Hematopoietic multipotent progenitor cell (in vitro differentiated cells): ENCODE measurements around the gene SLC2A6. TPM values are rescaled to one million over a fixed set of nuclear protein-coding genes. Genes with fewer than 3 reads are reported as not detected.

ENCODE experiments used
- DNase-seq, 3 donors: peaks; one replicate each; pipeline ENCODE4 v3.0.0-alpha.2; 2011 to 2015; ENCODE audit warnings: low read depth in 2 of 3, low spot score in 2 of 3
- total RNA-seq: library from RNA; depleted of rRNA; stranded (reverse); fragments of >200 nt; gene quantifications from one replicate; pipeline ENCODE4 v1.2.3, GENCODE V29; 2012

The SLC2A6 gene
- total RNA-seq, 1 donor: 6.5 TPM

- DNase-seq: no peak
Observed at GRCh38 chr9:133441571-133441970, 37.3 kb downstream of the SLC2A6 start.

GRCh38 chr9:133440874-133441273 is 38.0 kb downstream of the SLC2A6 start:
- no peak for DNase-seq

- no peak for DNase-seq
Observed at GRCh38 chr9:133439337-133439736, 39.6 kb downstream of the SLC2A6 start.

GRCh38 chr9:133437753-133438531 is 41.0 kb downstream of the SLC2A6 start:
- DNase-seq: no peak

GRCh38 chr9:133436681-133437080 is 42.2 kb downstream of the SLC2A6 start:
- no peak for DNase-seq

GRCh38 chr9:133433351-133433843 is 45.5 kb downstream of the SLC2A6 start:
- DNase-seq: no peak

- no peak for DNase-seq
Observed at GRCh38 chr9:133430244-133430643, 48.7 kb downstream of the SLC2A6 start.

- DNase-seq: peak in 2 of 3 donors; percentile 44 to 45
Observed at GRCh38 chr9:133429641-133430161, 49.2 kb downstream of the SLC2A6 start.

- no peak for DNase-seq
Observed at GRCh38 chr9:133429214-133429613, 49.7 kb downstream of the SLC2A6 start.

- DNase-seq: peak in 1 of 3 donors; percentile 9
Observed at GRCh38 chr9:133428617-133429101, 50.2 kb downstream of the SLC2A6 start.

- no peak for DNase-seq
Observed at GRCh38 chr9:133427658-133428348, 51.1 kb downstream of the SLC2A6 start.

- no peak for DNase-seq
Observed at GRCh38 chr9:133426011-133426410, 52.9 kb downstream of the SLC2A6 start.

GRCh38 chr9:133425049-133425632 is 53.8 kb downstream of the SLC2A6 start:
- DNase-seq: no peak

- no peak for DNase-seq
Observed at GRCh38 chr9:133424187-133424586, 54.7 kb downstream of the SLC2A6 start.

GRCh38 chr9:133423216-133423615 is 55.7 kb downstream of the SLC2A6 start:
- no peak for DNase-seq

- no peak for DNase-seq
Observed at GRCh38 chr9:133421615-133422542, 57.0 kb downstream of the SLC2A6 start, which contains the start of gene ADAMTS13. ADAMTS13 (plus strand) TSS chr9:133422367; CDS start chr9:133422444, 77 bp downstream.
